Stimulated activated CD8-positive, alpha-beta memory T cell treated with anti-CD3 and anti-CD28 coated beads, Interleukin-7, amount 100 ng/mL, for 48 hours (primary cell): Measurements from ENCODE around the gene SCAMP4.

Source experiments
- DNase-seq, 2 donors: peaks; one replicate each; pipeline ENCODE4 v3.0.0-alpha.2; 2020; ENCODE audit warnings: low read depth in 1 of 2; ENCODE audit errors: extremely low read depth in 1 of 2

The SCAMP4 gene

DNA sequence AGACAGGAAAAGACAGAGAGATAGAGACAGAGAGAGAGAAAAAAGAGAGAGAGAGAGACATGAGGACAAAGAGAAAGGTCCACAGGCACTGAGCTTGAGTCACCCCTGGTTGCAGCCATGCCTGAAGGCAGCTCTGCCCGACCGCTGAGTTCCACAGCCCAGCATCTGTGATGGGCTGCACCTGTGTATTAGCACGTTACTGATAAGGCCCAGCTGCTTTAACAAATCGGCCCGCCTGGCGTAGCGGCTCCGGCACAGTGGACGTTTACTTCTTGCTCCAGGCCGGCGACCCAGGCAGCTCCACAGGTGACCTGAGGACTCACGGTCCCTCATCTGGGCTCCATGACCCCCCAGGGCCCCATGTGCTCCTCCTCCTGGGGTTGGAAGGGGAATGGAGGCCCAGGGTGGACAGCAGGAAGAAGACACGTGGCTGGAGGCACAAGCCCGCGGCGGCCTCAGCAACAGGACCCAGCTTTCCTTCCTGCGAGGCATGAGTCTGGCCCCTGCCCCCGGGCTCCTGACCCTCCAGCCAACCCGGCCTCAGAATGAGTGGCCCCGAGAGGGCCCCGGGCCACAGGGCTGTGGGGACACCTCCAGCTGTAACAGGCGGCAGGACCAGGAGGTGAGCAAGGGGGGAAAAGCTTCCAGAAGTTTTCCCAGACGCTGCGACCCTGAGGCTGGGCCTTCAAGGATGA, 31.9 kb downstream of the SCAMP4 start:
- DNase-seq, result no peak

DNA sequence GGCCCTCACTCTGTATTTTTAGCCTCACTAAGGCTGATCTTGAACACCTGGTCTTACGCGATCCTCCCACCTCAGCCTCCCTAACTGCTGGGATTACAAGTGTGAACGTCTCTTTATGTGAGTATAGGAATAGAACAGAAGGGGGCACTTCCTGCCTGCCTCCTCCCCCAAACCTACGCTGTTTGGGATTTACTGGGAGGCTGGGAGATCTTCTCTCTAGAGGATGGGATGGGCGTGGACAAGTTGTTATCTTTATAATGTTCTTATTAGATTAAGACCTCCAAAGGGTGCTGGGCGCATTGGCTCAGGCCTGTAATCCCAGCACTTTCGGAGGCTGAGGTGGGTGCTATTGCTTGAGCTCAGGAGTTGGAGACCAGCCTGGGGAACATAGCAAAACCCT, 32.9 kb downstream of the SCAMP4 start:
- no peak for DNase-seq

DNA sequence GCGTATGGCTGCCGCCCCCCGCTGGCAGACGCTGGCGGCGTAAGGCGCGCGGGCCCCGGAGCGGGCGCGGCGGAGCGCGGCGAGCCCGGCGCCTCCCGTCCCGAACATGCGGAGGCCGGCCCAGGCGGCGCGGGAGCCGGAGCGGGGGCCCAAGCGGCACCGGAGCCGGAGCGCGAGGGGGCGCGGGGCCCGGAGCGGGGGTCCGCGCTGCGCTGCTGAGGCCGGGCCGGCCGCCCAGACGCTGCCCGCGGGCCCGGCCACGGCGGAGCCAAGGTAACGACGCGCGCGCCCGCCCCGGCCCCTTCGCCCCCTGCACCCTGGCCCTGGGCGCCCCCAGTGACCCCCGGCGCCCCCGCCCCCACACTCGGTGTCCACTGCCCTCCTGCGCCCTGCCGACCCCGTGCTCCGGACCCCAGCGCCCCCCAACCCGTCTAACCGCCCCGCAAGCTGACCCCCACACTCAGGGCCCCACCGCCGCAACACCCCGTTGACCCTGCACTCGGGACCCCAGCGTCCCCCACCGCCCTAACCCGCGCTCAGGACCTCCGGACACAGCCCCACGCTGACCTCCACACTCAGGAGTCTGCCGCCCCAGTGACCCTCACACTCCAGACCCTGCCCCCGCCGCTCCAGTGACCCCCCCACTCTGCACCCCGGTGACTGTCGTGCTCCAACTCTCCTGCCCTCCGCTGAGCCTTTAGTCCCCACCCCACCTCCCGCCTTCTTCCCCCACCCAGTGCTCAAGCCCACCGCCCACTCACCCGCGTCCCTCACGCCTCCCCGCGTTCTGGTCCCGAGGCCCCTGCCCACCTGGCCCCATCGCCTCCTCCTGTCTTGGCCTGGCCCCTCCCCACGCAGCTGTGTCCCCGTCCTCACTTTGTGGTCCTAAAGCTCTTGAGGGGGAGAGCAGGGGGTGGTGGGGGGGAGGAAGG, 36.2 kb downstream of the SCAMP4 start, which contains the start of gene CSNK1G2:
Gene CSNK1G2 (plus strand): TSS at position 27 of the 932 bp plus-strand sequence. CDS start 28,601 bp downstream, outside the sequence.
- peak; percentile 22 to 33 for DNase-seq

DNA sequence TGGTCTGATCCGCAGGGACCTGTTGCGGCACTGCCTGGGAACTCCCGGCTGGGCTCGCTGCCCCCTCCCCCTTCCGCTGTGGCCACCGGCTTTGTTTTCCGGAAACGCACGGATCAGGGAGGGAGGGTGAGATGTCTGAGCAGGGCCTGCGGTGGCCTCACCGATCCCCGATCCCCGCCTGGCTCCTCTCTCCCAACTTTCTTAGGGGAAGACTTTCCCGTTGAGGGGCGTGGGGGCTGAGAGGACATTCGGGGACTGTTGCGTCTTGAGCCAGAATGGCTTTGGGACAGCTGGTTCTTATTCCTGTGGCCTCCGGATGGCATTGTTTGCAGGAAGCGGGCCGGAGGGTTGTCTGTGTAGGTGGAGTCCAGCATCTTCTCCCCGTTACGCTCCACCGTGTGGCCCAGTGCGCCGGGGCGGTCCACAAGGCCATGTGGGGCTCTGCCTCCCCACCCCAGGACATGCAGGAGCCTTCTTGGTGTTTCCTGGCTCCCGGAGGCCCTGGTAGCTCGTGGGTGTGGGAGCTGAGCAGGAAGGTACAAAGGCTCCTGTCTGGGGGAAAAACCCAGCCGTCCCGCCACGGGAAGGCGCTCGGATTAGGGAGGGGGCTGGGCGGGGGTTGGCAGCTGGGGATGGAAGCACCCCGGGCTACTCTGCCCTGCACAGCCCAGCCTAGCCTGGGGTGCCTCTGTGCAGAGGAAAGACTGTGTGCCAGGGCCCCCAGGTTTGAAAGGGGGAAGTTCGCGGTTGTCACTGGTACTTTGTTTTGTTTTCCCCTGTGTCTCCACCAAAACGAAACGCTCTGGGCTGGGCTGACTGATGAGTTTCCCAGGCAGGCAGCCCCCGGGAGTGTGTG, 37.1 kb downstream of the SCAMP4 start:
- DNase-seq, result peak; percentile 59 to 62

DNA sequence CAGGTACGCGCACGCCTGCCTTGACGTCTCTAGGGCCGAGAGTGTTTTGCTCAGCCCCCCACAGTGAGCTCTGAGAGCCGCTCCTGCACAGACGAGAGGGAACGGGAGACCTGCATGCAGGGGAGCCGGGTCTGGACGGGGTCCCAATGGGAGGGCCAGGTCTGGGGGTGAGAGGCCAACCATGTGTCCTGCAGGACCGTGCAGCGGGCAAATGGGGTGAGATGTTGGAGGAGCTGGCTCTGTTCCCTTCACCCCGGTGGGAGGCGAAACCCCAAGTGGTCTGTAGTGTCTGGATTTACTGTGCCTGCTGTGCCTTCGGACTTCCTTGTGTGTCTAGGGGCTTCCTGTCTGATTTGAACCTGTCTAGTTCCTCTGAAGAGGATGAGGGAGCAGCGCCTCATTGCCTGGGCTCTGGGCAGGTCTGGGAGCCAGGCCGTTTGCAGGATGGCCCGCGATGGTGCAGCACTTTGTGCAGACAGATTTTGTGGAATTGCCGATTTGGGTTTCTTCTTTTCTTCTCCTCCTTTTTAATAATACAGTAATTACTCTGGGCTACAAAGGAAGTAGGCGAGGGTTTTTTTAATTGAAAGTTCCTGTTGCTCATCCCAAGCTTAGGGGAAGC, 37.8 kb downstream of the SCAMP4 start:
- DNase-seq, result no peak

DNA sequence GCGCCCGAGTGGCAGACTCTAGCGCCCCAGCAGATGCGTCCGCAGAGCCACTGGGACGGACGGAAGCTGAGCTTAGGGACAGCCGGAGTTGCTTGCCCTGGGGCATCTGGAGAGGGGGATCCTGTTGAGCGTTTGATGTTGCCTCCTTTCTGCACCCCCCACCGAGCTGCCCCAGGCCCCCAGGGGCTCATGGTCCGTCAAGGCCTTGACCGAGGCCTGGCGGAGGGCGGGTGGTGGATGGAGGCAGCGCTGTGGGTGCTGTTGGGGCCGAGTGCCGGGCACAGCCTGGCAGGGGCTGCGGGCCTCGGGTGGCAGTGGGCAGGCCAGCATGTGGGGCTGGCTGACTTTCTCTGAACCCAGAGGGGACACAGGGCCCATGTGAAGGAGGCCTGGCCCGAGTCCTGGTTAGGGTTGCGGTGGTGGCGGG, 38.5 kb downstream of the SCAMP4 start:
- DNase-seq, result no peak

DNA sequence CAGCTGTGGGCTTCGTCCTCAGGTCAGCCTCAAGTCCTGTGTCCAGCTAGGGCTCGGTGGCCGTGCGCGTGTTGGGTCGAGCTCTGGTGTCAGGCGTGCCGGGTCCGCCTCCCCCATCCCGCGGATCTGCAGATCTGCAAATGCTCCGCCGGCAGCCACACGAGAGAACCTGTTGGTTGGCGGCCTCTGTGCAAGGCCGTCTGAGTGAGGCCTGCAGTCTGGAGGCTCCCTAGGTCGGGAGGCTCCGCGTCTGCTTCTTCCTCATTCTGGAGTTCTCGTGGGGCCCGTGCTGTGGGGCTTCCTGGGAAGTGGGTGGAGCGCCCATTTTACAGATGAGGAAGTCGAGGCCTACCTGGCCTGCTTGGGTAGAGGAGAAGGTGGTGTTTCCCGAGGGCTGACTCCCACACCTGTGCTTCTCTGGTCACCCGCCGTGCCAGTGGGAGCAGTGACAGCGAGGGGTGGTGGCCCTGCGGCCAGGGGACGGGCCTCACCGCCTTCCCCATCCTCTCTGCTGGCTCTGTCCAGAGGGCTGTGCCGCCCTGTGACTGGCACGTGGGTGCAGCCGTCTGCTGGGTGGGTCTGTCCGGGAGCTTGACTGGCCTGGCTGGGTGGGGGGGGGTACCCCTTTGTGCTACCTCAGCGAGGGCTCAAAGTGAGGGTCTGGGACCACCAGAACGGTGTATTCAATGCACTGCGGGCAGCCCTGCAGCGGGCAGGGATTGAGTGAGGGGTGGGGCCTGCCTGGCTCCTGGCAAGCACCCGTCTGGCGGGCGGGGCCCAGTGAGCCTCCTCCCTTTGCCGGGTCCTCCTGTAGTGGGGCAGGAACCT, 39.1 kb downstream of the SCAMP4 start:
- no peak for DNase-seq

DNA sequence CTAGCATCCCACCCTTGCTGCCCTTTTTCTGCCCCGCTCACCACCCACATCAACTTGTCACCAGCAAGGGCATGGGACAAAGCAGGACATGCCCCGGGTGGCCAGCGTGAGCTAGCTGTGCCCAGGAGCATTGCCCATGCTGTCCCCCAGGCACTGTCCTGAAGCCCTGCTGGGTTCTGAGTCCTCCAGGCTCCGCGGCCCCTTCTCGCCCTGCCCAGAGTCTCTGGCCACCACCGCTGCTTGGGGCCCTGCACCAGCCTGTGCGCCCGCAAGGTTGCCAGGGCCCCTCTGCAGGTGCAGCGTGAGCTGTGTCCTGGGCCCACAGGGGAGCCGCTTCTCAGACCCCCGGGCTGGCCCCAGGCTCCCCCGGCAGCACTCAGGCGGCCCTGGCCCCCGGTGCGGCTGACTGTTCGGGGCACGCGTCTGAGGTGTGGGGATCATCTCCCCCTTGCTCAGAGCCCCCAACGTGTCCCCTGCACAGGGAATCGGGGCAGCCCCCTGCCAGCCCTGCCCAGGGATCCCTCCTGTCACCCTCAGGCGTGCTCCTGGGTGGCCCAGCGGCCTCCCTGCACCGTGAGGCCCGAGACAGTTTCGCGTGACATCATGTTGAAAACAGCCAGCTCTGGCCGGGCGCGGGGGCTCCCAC, 39.8 kb downstream of the SCAMP4 start:
- no peak for DNase-seq

DNA sequence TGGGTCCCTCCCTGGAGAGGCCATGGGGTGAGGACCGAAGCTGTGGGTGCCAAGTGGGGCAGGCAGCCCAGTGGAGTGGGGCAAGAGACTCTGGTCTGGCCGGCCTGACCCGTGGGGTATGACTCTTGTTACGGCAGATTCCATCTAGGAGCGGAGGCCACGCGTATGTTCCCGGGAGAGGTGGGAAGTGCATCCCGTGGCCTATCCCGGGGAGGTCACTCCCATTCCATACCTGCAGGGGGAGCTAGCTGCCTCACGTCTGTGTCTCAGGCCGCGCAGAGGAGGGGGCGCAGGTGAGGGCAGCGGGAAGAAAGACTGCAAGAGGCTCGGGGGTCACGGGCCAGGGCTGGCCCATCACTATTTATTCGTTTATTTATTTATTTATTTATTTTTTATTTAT, 40.7 kb downstream of the SCAMP4 start:
- DNase-seq, result no peak

DNA sequence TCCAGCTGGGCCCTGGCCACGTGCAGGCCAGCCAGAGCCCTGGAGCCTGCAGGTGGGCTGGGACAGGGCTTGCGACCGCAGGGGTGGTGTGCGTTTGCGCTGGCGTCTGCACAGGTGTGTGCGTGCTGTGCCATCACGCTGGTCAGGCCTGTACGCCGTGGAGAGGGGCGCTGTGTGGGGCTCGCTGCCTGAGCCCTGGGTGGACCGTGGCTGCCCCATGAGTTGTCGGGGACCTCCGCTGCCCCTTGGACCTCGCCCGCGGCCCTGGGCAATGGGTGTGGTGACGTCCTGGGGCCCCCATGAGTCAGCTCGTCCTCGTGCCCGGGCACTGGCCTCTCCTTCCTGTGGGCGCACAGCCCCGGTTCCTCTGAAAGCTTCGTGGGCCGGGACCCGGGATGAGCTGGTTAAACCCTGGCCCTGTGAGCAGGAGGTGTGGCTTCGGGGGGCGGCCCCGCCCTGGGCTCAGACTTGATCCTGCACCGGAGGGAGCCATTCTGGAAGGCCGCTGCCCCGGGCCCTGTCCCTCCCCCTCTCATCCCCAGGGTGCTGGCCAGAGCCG, 42.5 kb downstream of the SCAMP4 start:
- no peak for DNase-seq

DNA sequence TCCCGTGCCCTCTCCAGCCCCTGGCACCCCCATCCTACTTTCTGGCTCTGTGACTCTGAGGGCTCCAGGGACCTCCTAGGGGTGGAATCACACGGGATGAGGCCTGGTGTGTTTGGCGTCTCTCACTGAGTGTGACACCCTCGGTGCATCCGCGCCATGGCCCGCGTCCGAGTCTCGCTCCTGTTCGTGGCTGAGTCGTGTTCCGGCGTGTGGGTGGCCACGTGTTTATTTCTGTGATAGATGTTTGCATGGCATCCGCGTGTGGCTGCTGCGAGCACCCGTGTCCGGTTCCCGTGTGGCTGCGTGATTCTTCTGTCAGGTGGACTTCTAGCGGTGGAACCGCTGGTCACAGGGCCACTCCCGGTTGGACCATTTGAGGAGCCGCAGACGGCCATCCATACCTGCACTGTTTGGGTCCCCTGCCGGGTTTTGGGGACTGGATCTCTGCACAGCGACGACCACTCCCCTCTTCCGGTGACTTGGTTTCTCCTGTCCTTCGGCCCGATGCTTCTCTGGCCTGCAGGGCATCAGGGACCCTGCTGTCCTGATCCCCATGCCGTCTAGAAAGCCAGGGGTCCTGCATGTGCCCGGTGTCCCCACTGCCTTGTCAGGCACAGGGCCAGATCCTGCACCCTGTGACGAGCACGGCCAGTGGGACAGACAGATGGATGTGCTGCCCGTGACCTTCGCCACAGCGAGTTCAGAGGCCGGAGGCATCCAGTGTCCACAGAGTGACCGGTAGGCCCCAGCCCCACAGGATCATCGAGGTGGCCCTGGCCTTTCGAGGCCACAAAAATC, 44.3 kb downstream of the SCAMP4 start:
- no peak for DNase-seq

DNA sequence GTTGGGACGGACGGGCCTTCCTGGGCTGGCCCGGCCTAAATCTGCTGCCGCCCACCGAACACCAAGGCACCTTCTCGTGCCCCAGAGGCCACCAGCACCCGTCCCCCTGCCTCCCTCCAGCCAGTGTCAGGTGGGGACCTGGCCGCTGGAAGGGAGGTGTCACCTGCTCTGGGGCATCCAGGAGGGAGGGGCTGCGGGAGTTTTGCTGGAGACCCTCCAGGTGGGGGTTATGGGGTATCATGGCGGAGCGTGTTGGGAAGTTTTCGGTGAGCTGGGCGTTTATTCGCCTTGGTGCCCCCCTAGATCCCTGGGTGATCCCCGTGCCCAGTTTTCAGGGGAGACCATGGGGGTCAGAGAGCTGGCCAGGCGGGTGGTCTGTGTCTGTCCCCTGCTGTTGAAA, 45.4 kb downstream of the SCAMP4 start:
- DNase-seq, result no peak

DNA sequence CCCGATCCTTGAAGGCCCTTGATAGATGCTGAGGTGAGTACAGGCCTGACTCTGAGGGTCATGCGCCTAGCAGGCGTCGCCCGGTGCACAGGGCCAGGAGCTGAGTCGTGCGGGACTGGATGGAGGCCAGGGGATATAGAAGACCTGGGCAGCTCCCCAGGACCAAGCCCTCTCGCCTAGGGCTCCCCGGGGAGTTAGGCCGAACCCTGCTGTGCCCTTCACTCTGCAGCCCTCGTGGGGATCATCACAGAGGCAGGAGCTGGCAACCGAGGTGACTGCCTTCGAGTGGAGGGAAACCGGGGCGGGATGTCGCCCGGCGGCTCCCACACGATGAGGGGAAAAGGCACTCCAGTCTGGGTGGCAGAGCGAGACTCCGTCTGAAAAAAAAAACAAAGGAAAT, 47.4 kb downstream of the SCAMP4 start:
- DNase-seq, result no peak

DNA sequence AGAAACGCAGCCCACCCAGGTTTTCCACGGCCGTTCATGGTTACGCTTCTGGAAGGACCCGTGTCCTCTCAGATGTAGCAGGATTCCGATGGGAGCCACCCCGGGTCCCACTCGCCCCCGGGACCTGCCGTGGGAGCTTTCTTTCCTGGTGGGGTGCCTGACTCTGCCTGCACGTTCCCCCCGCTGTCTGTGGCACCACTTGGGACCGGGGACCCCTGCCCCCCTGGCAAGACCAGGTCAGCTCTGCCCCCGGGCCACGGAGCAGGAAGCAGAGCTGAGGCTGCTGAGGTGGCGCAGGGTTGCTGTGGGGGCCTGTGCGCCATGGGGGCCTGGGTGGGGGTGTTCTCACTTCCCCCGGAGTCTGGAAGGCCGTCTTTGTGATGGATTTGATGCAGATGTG, 47.8 kb downstream of the SCAMP4 start:
- DNase-seq, result no peak

DNA sequence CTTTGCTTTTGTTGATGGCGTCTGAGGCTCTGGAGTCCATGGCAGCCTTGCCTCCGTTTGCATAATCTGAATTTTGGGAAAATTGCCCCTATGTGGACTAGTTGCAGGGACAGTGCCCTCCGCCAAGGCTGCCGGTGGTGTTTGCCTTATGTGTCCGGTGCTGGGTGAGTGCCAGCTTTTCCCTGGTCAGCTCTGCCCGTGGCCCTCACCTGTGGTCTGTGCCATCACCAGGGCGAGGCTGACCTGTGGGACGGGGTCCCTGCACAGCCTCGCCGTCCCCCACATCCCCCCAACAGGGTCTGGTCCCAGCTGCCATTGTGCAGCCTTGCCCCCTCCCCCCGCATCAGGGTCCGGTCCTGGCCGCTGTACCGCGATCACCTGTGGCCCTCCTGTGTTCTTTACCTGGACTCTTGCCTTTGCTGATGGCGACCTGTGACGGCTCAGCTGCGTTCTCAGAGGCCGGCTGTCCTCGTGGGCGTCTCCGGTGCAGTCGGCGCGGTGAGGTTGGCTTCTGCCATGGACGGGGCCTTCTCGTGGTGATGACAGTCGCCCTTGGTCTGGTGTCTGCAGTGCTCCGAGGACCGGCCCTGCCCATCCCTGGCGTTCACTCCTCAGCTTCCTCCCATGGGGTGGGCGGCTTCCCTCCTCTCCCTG, 48.4 kb downstream of the SCAMP4 start:
- no peak for DNase-seq

DNA sequence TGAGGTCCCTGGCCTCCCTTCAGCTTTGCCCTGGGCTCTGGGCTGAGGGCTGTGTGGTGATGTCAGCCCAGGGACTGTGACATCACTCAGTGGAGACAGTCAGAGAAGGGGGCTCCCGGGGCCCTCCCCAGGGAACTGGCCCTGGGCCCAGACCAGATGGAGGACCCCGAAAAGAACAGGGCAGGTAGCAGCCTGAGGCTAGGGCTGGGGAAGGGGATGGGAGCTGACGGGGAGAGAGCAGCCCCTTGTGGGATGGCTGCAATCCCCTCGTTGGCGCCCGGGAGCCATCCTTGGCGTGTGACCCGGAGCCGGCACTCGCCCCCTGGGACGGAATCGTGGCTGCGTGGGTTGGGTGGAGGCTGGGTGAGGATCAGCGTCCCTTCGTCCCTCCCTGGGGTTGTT, 49.3 kb downstream of the SCAMP4 start:
- no peak for DNase-seq
